ENCODE measurements around the gene VSIG10L2. TPM values are rescaled to one million over a fixed set of nuclear protein-coding genes. Genes with fewer than 3 reads are reported as not detected.

The VSIG10L2 gene
- total RNA-seq, 1 experiment from 2014 or later, result not detected

DNA sequence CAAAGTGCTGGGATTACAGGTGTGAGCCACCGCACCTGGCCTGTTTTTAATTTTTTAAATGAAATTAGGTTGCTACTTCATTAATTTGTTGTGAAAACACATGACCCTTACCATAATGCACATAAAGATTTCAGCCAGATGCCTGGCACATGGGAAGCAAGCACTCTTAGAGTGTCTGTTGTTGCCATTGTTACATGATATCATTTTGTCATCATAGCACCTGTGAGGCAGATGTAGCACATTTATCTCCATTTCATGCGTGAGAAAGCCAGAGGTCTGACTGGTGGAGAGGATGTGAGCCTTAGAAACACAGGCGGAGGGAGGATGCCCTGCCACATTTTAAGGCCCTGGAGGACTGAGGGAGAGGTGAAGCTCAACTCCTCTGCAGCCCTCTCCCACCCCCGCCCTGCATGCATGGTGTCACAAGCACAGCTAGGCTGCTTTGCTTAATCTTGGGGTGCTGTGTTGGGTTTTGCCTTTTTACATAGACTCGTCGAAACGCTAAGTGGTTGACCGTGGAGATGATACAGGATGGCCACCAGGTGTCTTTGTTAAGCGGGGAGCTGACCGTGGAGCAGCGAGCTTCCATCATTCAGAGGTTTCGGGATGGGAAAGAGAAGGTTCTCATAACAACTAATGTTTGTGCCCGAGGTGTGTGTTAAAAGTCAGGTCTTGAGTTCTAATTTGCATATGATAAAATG is 27.6 kb upstream of the VSIG10L2 start:
- Histone ChIP-seq H3K4me1 (replicated peaks; ENCODE audit: insufficient read depth) (no peaks in the 10 kb centered on the region), H4K20me1 (ENCODE audit: insufficient read depth) (no peaks in the 10 kb centered on the region), H3K9me2 (ENCODE audit: insufficient read depth) (no peaks in the 10 kb centered on the region), H3K79me2 (ENCODE audit: low read depth) (no peaks in the 10 kb centered on the region), H3K27me3 (ENCODE audit: insufficient read depth, low read depth) (peaks cover 47% of the 10 kb centered on the region), H3K9me3 (ENCODE audit: insufficient read depth, low read depth) (no peaks in the 10 kb centered on the region), H3F3A (ENCODE audit: insufficient read depth, low read depth) (no peaks in the 10 kb centered on the region), H3K36me3 (ENCODE audit: low read depth) (no peaks in the 10 kb centered on the region), H3K4me2 (no peak overlapping the region), H3K4me3 (no peak overlapping the region), H2AFZ (no peak overlapping the region), H3K27ac (no peak overlapping the region)
- no TSS peak for BruUV-seq (replicated peaks)
- CTCF ChIA-PET, result no interaction called here
- DNase-seq, result no peak
- intact Hi-C loops (cut with micrococcal nuclease; ENCODE audit: unreplicated experiment), result no loop called here
- TF ChIP-seq EZH2 (IDR thresholded peaks at IDR 0.05; ENCODE audit: low read depth), result no peak
- TF ChIP-seq, protein P1, sequence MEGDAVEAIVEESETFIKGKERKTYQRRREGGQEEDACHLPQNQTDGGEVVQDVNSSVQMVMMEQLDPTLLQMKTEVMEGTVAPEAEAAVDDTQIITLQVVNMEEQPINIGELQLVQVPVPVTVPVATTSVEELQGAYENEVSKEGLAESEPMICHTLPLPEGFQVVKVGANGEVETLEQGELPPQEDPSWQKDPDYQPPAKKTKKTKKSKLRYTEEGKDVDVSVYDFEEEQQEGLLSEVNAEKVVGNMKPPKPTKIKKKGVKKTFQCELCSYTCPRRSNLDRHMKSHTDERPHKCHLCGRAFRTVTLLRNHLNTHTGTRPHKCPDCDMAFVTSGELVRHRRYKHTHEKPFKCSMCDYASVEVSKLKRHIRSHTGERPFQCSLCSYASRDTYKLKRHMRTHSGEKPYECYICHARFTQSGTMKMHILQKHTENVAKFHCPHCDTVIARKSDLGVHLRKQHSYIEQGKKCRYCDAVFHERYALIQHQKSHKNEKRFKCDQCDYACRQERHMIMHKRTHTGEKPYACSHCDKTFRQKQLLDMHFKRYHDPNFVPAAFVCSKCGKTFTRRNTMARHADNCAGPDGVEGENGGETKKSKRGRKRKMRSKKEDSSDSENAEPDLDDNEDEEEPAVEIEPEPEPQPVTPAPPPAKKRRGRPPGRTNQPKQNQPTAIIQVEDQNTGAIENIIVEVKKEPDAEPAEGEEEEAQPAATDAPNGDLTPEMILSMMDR (conservative IDR thresholded peaks at IDR 0.05), result no peak
- POLR2A ChIA-PET (ENCODE audit: unreplicated experiment), result no interaction called here

DNA sequence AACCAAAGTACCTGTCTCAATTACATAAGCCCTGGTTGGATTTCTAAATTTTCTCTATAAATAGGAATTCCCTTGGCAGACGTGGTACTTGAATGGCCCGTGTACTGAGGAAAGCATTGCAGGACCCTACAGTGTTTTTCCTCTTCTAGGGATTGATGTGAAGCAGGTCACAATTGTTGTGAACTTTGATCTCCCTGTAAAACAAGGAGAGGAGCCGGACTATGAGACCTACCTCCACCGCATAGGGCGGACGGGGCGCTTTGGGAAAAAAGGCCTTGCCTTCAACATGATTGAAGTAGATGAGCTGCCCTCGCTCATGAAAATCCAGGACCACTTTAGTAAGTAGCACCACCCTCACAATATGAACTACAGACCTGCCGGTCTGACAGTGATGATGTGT is 24.8 kb upstream of the VSIG10L2 start:
- BruUV-seq (replicated peaks), result no TSS peak
- H3K27me3 ChIP-seq (ENCODE audit: insufficient read depth, low read depth), result peaks cover 40% of the 10 kb centered on the region
- no peaks in the 10 kb centered on the region for H3K9me3 ChIP-seq (ENCODE audit: insufficient read depth, low read depth)
- H3K36me3 ChIP-seq (ENCODE audit: low read depth), result no peaks in the 10 kb centered on the region
- H3K4me2 ChIP-seq, result no peak overlapping the region
- no peaks in the 10 kb centered on the region for H3K79me2 ChIP-seq (ENCODE audit: low read depth)
- TF ChIP-seq, protein P1 (conservative IDR thresholded peaks at IDR 0.05), result no peak
- no peak for TF ChIP-seq EZH2 (IDR thresholded peaks at IDR 0.05; ENCODE audit: low read depth)
- ChIA-PET POLR2A (ENCODE audit: unreplicated experiment) (no interaction called here), CTCF (no interaction called here)
- no peak overlapping the region for H2AFZ ChIP-seq
- no peaks in the 10 kb centered on the region for H4K20me1 ChIP-seq (ENCODE audit: insufficient read depth)
- no peak overlapping the region for H3K27ac ChIP-seq
- no peak overlapping the region for H3K4me3 ChIP-seq
- no peaks in the 10 kb centered on the region for H3F3A ChIP-seq (ENCODE audit: insufficient read depth, low read depth)
- no peaks in the 10 kb centered on the region for H3K9me2 ChIP-seq (ENCODE audit: insufficient read depth)
- intact Hi-C loops (cut with micrococcal nuclease; ENCODE audit: unreplicated experiment), result loop anchor here (10.0 kb wide), 2 partner anchors 344 to 384 kb away; partner anchors contain the start of genes DCPS, FOXRED1 and SRPRA
- DNase-seq, result no peak
- no peaks in the 10 kb centered on the region for H3K4me1 ChIP-seq (replicated peaks; ENCODE audit: insufficient read depth)

DNA sequence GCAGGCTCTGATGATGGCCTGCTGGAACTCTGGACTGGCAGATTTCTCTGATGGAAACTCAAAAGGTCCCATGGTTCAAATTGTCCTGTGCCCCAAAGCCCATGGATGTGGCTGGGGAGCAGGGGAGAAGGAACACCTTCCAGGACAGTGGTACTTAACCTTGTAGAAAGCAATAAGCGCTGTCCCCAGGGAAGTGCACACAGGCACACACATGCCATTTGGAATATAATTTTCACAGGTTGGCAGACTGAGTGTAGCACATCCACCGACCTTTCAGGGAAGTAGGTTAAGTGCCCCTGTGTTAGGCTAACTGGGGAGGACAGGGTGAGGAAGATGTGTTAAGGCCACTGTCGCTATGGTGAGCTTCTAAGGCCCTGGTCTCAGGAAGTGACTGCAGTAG is 23.7 kb upstream of the VSIG10L2 start:
- ChIA-PET POLR2A (ENCODE audit: unreplicated experiment) (no interaction called here), CTCF (no interaction called here)
- no peaks in the 10 kb centered on the region for H3K79me2 ChIP-seq (ENCODE audit: low read depth)
- no peak overlapping the region for H3K4me2 ChIP-seq
- intact Hi-C loops (cut with micrococcal nuclease; ENCODE audit: unreplicated experiment), result loop anchor here (10.0 kb wide), 2 partner anchors 343 to 383 kb away; partner anchors contain the start of genes DCPS, FOXRED1 and SRPRA
- H4K20me1 ChIP-seq (ENCODE audit: insufficient read depth), result no peaks in the 10 kb centered on the region
- no peaks in the 10 kb centered on the region for H3K9me3 ChIP-seq (ENCODE audit: insufficient read depth, low read depth)
- peaks cover 29% of the 10 kb centered on the region for H3K27me3 ChIP-seq (ENCODE audit: insufficient read depth, low read depth)
- no TSS peak for BruUV-seq (replicated peaks)
- DNase-seq, result no peak
- H3K9me2 ChIP-seq (ENCODE audit: insufficient read depth), result no peaks in the 10 kb centered on the region
- no peaks in the 10 kb centered on the region for H3K4me1 ChIP-seq (replicated peaks; ENCODE audit: insufficient read depth)
- TF ChIP-seq, protein P1 (conservative IDR thresholded peaks at IDR 0.05), result no peak
- TF ChIP-seq EZH2 (IDR thresholded peaks at IDR 0.05; ENCODE audit: low read depth), result no peak
- H3K4me3 ChIP-seq, result no peak overlapping the region
- no peak overlapping the region for H3K27ac ChIP-seq
- no peak overlapping the region for H2AFZ ChIP-seq
- H3F3A ChIP-seq (ENCODE audit: insufficient read depth, low read depth), result no peaks in the 10 kb centered on the region
- no peaks in the 10 kb centered on the region for H3K36me3 ChIP-seq (ENCODE audit: low read depth)
